HEK293 (cell line): ENCODE results near the gene TST.

Experiments used
- CTCF ChIA-PET: fragments of 350-600 bp; formaldehyde crosslinking; extraction: SDS; loops from one replicate; lab custom pipeline; 2021; ENCODE audit warnings: antibody characterized with exemption; lab: Yijun Ruan, JAX
- POLR2A ChIA-PET: fragments of 300-600 bp; formaldehyde crosslinking; extraction: SDS; loops from one replicate; lab custom pipeline; 2020; ENCODE audit warnings: antibody characterized with exemption, inconsistent platforms; lab: Yijun Ruan, JAX
- H3K27ac ChIP-seq: fragments of 200-500 bp; sonication (Bioruptor generic); 2 replicates; pipeline ENCODE4 v1.5.1; 2014; ENCODE audit warnings: low read depth, low read length, control low read depth, inconsistent platforms; ENCODE audit errors: extremely low read depth
- H3K36me3 ChIP-seq, 2 experiments: fragments of 200-500 bp in 1 of 2; sonication (Bioruptor generic) in 1 of 2; 1 replicate in 1 of 2; 2 replicates in 1 of 2; pipeline ENCODE4 v1.5.1; 2014 to 2017; ENCODE audit warnings: inconsistent platforms in 2 of 2, low read length in 2 of 2; ENCODE audit not compliant: control insufficient read depth in 2 of 2, insufficient read depth in 1 of 2
- H3K4me1 ChIP-seq: fragments of 200-500 bp; sonication (Bioruptor generic); 2 replicates; pipeline ENCODE4 v1.5.1; 2014; ENCODE audit warnings: mild to moderate bottlenecking, low read length, inconsistent platforms; ENCODE audit not compliant: control insufficient read depth, insufficient read depth
- H3K4me3 ChIP-seq: 2 replicates; pipeline ENCODE4 v1.5.1; 2011; ENCODE audit warnings: low read depth, mild to moderate bottlenecking, control low read depth, low read length, moderate library complexity
- H3K9me3 ChIP-seq: fragments of 200-500 bp; sonication (Bioruptor generic); 2 replicates; pipeline ENCODE4 v1.5.1; 2014; ENCODE audit warnings: low read depth, low read length, inconsistent platforms; ENCODE audit not compliant: control insufficient read depth, insufficient read depth
- CTCF ChIP-seq: fragments of 450-650 bp; formaldehyde crosslinking; IDR thresholded peaks from 2 replicates; pipeline ENCODE4 v1.5.1; 2016; ENCODE audit warnings: missing biosample characterization, missing genetic modification characterization
- HOXA7 ChIP-seq: sonication (generic); formaldehyde crosslinking; IDR thresholded peaks from 2 replicates; pipeline ENCODE4 v1.8.1; 2022; ENCODE audit warnings: missing genetic modification reagents, borderline replicate concordance
- REPIN1 ChIP-seq: fragments of 450-650 bp; formaldehyde crosslinking; IDR thresholded peaks from 2 replicates; pipeline ENCODE4 v1.5.1; 2017; ENCODE audit warnings: missing biosample characterization, missing genetic modification characterization, low read depth
- REST ChIP-seq: fragments of 450-650 bp; formaldehyde crosslinking; IDR thresholded peaks from 2 replicates; pipeline ENCODE4 v1.5.1; 2016; ENCODE audit warnings: missing biosample characterization, missing genetic modification characterization
- SALL2 ChIP-seq: fragments of 450-650 bp; formaldehyde crosslinking; IDR thresholded peaks from 2 replicates; pipeline ENCODE4 v1.5.0; 2017; ENCODE audit warnings: missing biosample characterization, mild to moderate bottlenecking, missing genetic modification characterization, borderline replicate concordance
- TSHZ1 ChIP-seq: fragments of 450-650 bp; formaldehyde crosslinking; IDR thresholded peaks from 2 replicates; pipeline ENCODE4 v1.5.1; 2016; ENCODE audit warnings: missing biosample characterization, missing genetic modification characterization, borderline replicate concordance
- ZBTB21 ChIP-seq: fragments of 450-650 bp; formaldehyde crosslinking; IDR thresholded peaks from 2 replicates; pipeline ENCODE4 v1.5.1; 2017; ENCODE audit warnings: missing biosample characterization, missing genetic modification characterization
- ZBTB49 ChIP-seq: fragments of 450-650 bp; formaldehyde crosslinking; IDR thresholded peaks from 2 replicates; pipeline ENCODE4 v1.5.1; 2016; ENCODE audit warnings: missing biosample characterization, missing genetic modification characterization, low read depth
- ZFP3 ChIP-seq: fragments of 450-650 bp; formaldehyde crosslinking; IDR thresholded peaks from 2 replicates; pipeline ENCODE4 v1.5.1; 2016; ENCODE audit warnings: low read depth, missing biosample characterization, missing genetic modification characterization
- ZNF10 ChIP-seq: fragments of 450-650 bp; formaldehyde crosslinking; IDR thresholded peaks from 2 replicates; pipeline ENCODE4 v1.5.1; 2017; ENCODE audit warnings: missing biosample characterization, missing genetic modification characterization
- ZNF146 ChIP-seq: fragments of 450-650 bp; formaldehyde crosslinking; IDR thresholded peaks from 2 replicates; pipeline ENCODE4 v1.5.1; 2016; ENCODE audit warnings: missing biosample characterization, missing genetic modification characterization
- ZNF175 ChIP-seq: fragments of 450-650 bp; formaldehyde crosslinking; IDR thresholded peaks from 2 replicates; pipeline ENCODE4 v1.5.1; 2016; ENCODE audit warnings: missing biosample characterization, missing genetic modification characterization
- ZNF2 ChIP-seq: fragments of 450-650 bp; formaldehyde crosslinking; IDR thresholded peaks from 2 replicates; pipeline ENCODE4 v1.5.1; 2016; ENCODE audit warnings: missing biosample characterization, missing genetic modification characterization
- ZNF391 ChIP-seq: fragments of 450-650 bp; formaldehyde crosslinking; IDR thresholded peaks from 2 replicates; pipeline ENCODE4 v1.5.1; 2016; ENCODE audit warnings: low read depth, missing biosample characterization, missing genetic modification characterization, borderline replicate concordance
- ZNF398 ChIP-seq: fragments of 450-650 bp; formaldehyde crosslinking; IDR thresholded peaks from 2 replicates; pipeline ENCODE4 v1.5.1; 2017; ENCODE audit warnings: missing biosample characterization, missing genetic modification characterization
- ZNF488 ChIP-seq: fragments of 450-650 bp; formaldehyde crosslinking; IDR thresholded peaks from 2 replicates; pipeline ENCODE4 v1.5.1; 2016; ENCODE audit warnings: missing biosample characterization, missing genetic modification characterization

Gene TST

GRCh38 chr22:37018086-37018814 lies 997 bp downstream of the TST start:
- Histone ChIP-seq H3K4me3 (peak overlapping the region; percentile 82), H3K36me3 (peaks cover 0 to 25% of the 10 kb centered on the region in 2 experiments; a peak in 1 of 3 replicates), H3K4me1 (no peaks in the 10 kb centered on the region), H3K9me3 (no peaks in the 10 kb centered on the region), H3K27ac (no peak overlapping the region; the same call in 1 of the 2 replicates)
- POLR2A ChIA-PET, result interaction anchor here (0.6 to 3.0 kb wide), 15 partner anchors 8 to 242 kb away, joined by 3 to 13 read pairs (median 4); partner anchors contain the start of genes IFT27 and KCTD17
- CTCF ChIA-PET, result interaction anchor here (0.5 to 4.3 kb wide), 9 partner anchors 12 to 443 kb away, joined by 3 to 39 read pairs (median 3); no protein-coding TSS in a partner anchor
- TF ChIP-seq ZNF391 (no peak), ZNF146 (tag by site-specific recombination) (no peak), SALL2 (tag by site-specific recombination) (no peak), ZNF175 (no peak), CTCF (tag by site-specific recombination) (no peak), ZNF398 (tag by site-specific recombination) (no peak), ZFP3 (tag by site-specific recombination) (no peak), REPIN1 (tag by site-specific recombination) (no peak), ZBTB49 (no peak), REST (no peak), TSHZ1 (tag by site-specific recombination) (no peak), ZNF488 (tag by site-specific recombination) (no peak), ZNF2 (tag by site-specific recombination) (no peak), ZNF10 (tag by site-specific recombination) (no peak), ZBTB21 (no peak), HOXA7 (CRISPR knock-in tag) (no peak)
